ENCODE data around the gene LRP1.

The LRP1 gene

DNA sequence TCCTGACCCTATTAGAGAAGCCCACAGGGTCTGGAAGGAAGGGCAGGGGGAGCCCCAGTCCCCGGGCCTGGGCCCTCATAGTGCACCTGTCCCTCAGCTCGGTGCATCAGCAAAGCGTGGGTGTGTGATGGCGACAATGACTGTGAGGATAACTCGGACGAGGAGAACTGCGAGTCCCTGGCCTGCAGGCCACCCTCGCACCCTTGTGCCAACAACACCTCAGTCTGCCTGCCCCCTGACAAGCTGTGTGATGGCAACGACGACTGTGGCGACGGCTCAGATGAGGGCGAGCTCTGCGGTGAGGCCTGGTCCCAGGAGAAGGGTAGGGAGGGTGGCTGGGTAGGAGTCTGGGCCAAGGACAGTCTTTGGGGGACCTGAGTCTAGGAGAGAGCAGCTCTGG, 45.4 kb downstream of the LRP1 start:
- DNase-seq (ENCODE audit: low read depth in 3 of 3), result no peak

DNA sequence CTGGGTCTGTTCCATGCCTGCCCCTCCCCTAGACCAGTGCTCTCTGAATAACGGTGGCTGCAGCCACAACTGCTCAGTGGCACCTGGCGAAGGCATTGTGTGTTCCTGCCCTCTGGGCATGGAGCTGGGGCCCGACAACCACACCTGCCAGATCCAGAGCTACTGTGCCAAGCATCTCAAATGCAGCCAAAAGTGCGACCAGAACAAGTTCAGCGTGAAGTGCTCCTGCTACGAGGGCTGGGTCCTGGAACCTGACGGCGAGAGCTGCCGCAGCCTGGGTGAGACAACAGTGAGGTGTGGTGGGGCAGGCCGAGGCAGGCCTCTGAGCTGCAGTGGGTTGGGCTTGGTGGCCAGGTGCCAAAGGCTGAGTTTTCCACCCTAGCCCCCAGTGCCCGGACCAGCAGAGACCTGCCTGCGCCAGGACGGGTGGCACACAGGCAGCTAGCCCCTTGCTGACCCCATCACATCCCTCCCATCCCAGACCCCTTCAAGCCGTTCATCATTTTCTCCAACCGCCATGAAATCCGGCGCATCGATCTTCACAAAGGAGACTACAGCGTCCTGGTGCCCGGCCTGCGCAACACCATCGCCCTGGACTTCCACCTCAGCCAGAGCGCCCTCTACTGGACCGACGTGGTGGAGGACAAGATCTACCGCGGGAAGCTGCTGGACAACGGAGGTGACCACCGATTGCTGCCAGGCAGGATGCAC, 47.3 kb downstream of the LRP1 start:
- peak in 2 of 3 experiments; percentile 19 to 56 for DNase-seq (ENCODE audit: low read depth in 3 of 3)

DNA sequence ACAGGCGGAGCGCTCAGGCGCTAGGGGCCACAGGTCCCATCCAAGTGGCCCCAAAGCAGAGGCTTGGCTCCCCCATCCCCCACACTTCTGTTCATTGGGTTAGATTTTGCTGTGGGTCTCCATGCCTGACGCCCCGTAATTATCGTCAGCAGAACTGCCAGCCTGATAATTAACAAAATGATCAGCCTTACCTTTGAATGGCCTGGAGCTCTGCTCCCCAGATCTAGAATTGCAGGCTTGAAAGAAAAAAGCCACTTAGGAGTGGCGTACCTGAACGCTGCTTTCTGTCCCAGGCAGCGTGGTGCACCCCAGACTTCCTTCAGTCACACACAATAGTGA, 47.8 kb downstream of the LRP1 start:
- no peak for DNase-seq (ENCODE audit: low read depth in 3 of 3)

DNA sequence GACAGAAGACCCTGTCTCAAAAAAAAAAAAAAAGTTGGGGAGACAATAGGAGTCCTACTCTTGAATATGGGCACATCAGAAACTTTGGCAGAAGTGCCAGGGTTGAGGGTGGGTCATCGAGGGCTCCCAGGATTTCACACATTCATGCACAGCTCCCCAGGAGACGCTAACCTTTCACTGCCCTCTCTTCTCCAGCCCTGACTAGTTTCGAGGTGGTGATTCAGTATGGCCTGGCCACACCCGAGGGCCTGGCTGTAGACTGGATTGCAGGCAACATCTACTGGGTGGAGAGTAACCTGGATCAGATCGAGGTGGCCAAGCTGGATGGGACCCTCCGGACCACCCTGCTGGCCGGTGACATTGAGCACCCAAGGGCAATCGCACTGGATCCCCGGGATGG, 48.6 kb downstream of the LRP1 start:
- no peak for DNase-seq (ENCODE audit: low read depth in 3 of 3)

DNA sequence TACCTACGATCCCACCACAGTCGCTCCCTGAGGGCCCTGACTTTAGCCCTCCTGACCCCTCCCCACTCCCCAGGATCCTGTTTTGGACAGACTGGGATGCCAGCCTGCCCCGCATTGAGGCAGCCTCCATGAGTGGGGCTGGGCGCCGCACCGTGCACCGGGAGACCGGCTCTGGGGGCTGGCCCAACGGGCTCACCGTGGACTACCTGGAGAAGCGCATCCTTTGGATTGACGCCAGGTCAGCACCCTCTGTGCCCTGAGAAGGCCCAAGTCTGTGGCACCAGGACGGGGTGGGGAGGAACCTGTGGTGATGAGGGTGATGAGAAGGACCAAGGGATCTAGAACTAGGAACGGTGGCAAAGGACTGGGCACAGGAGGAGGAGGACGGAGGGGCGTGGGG, 49.1 kb downstream of the LRP1 start:
- DNase-seq (ENCODE audit: low read depth in 3 of 3), result no peak

DNA sequence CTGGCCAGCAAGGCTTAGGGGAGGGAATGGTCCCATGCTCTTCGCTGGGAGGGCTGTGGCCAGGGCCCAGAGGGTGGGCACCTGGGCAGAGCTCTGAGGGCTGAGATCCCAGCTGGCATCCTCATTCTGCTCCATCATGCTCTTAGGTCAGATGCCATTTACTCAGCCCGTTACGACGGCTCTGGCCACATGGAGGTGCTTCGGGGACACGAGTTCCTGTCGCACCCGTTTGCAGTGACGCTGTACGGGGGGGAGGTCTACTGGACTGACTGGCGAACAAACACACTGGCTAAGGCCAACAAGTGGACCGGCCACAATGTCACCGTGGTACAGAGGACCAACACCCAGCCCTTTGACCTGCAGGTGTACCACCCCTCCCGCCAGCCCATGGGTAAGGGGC, 49.9 kb downstream of the LRP1 start:
- no peak for DNase-seq (ENCODE audit: low read depth in 3 of 3)

DNA sequence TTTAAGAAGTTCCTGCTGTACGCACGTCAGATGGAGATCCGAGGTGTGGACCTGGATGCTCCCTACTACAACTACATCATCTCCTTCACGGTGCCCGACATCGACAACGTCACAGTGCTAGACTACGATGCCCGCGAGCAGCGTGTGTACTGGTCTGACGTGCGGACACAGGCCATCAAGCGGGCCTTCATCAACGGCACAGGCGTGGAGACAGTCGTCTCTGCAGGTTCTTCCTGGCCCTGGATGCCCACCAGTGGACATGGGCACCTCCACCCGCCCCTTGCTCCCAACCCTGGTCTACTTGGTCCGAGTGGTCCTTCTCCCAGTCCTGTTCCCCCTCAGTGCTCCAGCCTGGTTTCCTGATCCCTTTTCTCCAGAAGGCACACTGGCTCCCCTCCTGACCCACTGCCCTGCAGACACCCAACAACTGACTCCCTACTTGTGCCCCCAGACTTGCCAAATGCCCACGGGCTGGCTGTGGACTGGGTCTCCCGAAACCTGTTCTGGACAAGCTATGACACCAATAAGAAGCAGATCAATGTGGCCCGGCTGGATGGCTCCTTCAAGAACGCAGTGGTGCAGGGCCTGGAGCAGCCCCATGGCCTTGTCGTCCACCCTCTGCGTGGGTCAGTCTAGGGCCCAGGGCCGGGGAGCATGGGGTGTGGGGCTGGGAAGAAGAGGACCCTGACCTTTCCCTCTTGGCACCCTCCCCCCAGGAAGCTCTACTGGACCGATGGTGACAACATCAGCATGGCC, 51.2 kb downstream of the LRP1 start:
- DNase-seq (ENCODE audit: low read depth in 3 of 3), result no peak

DNA sequence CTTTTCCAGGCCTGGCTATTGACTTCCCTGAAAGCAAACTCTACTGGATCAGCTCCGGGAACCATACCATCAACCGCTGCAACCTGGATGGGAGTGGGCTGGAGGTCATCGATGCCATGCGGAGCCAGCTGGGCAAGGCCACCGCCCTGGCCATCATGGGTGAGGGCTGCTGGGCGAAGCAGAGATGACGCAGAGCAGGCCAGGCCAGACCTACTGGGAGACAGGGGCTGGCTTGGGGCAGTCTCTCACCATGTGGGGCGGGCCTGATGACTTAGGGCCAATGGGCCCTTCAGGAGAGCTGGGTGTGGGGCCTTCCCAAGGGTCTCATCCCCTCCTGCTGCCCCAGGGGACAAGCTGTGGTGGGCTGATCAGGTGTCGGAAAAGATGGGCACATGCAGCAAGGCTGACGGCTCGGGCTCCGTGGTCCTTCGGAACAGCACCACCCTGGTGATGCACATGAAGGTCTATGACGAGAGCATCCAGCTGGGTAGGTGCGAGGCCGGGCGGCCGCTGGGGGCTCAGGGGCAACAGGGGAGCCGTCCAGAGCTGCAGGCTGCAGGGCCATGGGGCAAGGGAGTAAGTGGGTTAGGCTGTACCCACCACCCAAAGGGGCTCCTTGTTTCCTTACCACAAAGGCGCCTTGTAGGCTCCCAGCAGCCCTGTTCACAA, 52.2 kb downstream of the LRP1 start:
- DNase-seq (ENCODE audit: low read depth in 3 of 3), result no peak

DNA sequence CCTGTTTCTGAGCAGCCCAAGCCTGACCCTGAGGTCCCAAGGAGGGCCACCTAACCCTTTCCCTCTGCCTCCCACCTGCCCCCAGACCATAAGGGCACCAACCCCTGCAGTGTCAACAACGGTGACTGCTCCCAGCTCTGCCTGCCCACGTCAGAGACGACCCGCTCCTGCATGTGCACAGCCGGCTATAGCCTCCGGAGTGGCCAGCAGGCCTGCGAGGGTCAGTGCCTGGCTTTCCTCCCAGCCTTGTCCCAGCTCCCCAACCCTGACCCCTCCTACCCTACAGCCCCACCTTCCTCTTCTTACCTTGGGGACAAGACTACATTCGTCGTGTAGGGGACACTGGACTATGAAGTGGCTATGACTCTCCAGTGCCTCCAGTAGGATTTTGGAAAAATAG, 52.8 kb downstream of the LRP1 start:
- DNase-seq (ENCODE audit: low read depth in 3 of 3), result no peak

DNA sequence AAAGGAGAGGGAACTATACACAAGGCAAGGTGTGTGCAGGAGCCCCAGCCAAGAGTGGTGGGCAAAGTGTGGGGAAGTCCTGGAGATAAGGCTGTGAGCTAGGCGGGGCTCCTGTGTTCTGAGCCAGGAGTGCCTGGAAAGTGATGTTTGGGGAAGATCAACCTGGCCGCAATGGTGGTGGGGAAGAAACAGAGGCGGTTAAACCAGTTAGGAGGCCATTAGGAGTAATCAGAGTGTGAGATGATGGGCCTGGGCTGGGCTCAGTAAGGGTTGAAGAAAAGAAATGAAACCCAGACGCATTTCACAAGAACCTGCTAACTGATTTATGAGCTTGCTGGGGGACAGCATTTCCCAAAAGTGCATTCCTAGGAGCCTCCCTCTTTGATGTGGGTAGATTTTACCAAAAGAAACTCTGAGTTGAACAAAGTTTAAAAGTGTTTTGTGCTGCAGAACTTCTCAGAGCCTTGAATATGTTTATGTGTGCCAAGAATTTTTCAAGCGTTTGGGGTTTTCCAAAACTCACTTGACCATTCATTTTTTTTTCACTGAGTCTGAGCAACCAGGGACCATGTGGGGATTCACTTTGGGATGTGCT, 53.4 kb downstream of the LRP1 start:
- DNase-seq (ENCODE audit: low read depth in 3 of 3), result no peak

DNA sequence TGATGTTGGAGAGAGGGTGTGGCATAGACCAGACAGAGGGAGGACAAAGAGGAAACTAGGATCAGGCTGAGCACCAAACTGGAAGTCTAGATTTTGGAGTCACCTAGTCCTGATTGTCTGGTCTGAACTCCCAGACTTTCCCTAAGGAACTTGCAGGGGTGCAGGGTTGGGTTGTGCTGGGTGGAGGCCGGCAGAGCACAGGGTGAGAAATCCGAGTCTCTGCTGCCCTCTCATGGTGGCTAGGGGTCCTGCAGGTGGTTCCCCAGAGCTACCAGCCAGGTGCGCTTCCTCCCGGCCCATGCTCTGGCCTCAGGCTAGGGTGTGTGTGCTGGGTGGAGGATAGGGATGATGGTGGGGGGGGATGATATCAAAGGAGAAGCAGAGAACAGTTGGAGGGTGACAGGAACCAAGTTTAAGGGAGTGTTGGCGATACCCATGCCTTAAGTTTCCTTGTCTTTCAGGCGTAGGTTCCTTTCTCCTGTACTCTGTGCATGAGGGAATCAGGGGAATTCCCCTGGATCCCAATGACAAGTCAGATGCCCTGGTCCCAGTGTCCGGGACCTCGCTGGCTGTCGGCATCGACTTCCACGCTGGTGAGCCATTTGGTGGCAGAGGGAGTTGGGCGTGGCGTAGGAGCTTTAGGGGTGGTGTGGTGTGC, 54.8 kb downstream of the LRP1 start:
- DNase-seq (ENCODE audit: low read depth in 3 of 3), result peak; percentile 62 to 81 (median 67)

DNA sequence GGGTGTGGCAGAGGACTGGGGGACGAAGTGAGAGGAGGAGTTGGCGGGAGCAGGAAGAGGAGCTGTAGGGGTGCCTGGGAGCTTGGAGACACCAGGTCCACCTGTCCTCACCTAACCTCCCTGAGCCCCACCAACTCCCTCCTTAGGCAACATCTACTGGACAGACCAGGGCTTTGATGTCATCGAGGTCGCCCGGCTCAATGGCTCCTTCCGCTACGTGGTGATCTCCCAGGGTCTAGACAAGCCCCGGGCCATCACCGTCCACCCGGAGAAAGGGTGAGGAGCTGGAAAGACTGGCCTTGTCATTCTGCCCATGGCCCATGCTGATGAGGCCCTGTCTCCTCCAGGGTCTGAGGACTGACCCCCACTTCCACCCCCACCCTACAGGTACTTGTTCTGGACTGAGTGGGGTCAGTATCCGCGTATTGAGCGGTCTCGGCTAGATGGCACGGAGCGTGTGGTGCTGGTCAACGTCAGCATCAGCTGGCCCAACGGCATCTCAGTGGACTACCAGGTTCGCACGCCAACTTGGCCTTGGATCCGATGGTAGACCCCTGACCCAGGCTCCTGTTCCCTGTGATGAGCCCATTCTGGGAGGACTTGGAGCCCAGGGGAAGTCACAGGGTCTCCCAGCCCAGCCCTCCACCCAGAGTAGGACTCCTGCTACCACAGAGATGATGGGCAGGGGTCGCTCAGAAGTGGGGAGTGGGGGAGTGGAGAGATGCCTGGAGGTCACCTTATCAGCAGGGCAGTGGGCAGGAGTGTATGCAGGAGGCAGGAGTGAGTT, 55.8 kb downstream of the LRP1 start:
- no peak for DNase-seq (ENCODE audit: low read depth in 3 of 3)

DNA sequence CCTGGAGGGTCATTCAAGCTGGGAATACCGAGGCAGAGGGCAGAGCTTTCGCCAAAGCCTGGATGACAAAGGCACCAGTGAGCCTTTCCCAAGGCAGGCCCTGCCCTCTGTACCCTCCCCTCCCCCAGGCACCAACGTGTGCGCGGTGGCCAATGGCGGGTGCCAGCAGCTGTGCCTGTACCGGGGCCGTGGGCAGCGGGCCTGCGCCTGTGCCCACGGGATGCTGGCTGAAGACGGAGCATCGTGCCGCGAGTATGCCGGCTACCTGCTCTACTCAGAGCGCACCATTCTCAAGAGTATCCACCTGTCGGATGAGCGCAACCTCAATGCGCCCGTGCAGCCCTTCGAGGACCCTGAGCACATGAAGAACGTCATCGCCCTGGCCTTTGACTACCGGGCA, 57.1 kb downstream of the LRP1 start:
- no peak for DNase-seq (ENCODE audit: low read depth in 3 of 3)

DNA sequence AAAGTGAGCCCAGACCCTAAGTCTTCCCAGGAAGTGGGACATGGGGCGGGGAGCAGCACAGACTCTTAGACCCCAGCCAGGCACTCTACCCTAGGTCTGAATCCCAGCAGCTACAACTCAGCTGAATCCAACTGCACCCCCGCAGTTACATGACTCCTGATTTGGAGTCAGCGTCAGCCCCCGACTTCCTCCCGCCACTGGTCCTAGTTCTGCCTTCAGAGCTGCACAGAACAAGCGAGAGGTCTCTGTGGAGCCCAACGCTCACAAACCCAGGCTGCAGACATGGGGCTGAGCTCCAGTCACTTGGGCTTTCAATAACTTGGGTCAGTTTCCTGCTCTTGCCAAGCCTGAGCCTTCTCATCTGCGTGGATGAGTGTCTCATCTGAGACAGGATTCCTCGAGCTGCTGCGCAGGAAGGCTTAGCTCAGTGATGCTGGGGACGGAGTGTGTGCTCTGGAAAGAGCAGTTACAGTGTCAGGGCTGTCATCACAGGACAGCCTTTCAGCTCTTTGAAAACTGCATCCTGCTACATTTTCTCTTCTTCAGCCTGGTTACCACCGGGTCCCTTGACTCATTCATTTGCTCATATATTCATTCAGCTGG, 57.7 kb downstream of the LRP1 start:
- DNase-seq (ENCODE audit: low read depth in 3 of 3), result no peak

DNA sequence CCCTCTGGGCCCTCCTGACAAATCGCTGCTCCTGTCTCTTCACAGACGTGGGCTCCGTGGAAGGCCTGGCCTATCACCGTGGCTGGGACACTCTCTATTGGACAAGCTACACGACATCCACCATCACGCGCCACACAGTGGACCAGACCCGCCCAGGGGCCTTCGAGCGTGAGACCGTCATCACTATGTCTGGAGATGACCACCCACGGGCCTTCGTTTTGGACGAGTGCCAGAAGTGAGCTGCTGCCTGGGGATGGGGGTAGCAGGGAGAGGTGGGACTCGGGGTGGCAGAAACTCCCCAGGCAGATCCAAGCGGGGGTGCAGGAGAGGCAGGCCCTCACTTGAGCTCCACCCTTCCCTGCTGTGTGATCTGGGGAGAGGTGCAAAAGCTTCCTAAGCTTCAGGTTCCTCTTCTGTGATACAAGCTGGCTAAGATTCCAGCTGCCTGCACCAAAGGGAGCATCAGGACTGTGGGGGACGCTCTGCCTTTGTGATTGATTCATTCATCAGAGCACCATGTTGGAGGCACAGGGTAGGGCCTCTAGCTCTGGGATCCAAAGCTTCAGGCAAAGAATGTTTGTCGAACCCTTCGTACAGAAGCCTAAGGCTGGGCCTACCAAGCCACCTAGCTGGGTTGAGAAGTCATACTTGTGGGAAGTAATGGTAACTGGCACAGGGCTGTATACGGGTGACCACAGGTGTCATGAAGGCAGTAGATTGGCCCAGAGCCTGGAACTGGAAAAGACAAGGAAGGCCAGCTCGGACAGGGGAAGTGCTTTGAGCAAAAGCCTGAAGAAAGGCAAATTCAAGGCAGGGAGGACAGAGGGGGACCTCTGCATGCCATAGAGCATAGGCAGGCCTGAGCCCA, 59.2 kb downstream of the LRP1 start:
- no peak for DNase-seq (ENCODE audit: low read depth in 3 of 3)

DNA sequence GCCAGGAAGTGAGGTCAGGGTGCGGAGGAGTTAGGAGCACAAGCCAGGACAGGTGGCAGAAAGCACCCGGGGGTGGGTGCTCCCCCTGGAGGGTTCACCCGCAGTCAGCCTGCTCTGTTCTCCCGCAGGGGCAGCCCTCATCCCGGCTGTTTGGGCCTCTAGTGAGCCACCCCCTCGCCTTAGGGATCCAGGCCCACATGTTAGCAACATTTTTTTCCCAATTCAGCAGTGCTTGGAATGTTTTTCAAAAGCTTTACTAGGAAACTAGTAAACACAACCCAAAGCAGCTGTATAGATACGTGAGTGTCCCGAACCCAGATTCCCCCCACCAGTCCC, 59.8 kb downstream of the LRP1 start:
- DNase-seq (ENCODE audit: low read depth in 3 of 3), result no peak

DNA sequence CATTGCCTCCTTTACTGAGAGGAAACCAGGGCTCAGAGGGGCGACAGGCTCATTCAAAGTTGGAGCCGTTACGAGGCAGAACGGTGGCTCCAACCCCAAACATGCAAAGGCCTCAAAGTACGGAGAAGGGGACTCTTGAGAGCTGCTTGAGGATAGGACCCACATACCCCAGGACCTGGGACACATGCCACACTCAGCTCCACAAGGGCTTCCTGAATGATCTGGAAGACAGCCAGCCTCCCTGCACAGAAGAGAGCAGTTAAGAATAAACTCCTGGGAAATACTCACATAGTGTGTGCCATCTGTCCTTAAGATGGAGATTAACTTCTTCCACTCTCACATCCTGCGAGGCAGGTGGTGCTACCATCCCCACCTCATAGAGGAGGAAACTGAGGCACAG, 61.8 kb downstream of the LRP1 start:
- DNase-seq (ENCODE audit: low read depth in 3 of 3), result no peak

DNA sequence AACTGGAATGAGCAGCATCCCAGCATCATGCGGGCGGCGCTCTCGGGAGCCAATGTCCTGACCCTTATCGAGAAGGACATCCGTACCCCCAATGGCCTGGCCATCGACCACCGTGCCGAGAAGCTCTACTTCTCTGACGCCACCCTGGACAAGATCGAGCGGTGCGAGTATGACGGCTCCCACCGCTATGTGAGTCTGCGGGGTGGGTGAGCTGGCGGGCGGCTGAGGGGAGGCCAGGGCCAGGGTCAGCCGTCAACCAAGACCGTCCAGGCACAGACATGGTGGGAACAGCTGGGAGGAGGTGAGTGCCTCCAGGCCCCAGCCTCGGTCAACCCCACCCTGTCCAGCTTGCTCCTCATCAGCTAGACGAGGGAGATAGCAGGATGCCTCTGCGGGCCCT, 62.5 kb downstream of the LRP1 start:
- no peak for DNase-seq (ENCODE audit: low read depth in 3 of 3)

DNA sequence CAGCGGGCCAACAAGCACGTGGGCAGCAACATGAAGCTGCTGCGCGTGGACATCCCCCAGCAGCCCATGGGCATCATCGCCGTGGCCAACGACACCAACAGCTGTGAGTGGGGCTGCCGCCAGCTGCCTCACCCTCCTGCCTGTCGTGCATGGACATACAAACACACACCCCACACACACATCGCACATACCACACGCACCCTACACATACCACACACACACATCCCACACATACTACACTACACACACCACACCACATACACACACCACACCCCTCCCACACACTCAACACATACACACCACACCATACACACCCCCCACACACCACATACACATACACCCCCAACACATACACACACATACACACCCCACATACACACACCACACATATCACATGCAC, 63.1 kb downstream of the LRP1 start:
- no peak for DNase-seq (ENCODE audit: low read depth in 3 of 3)

DNA sequence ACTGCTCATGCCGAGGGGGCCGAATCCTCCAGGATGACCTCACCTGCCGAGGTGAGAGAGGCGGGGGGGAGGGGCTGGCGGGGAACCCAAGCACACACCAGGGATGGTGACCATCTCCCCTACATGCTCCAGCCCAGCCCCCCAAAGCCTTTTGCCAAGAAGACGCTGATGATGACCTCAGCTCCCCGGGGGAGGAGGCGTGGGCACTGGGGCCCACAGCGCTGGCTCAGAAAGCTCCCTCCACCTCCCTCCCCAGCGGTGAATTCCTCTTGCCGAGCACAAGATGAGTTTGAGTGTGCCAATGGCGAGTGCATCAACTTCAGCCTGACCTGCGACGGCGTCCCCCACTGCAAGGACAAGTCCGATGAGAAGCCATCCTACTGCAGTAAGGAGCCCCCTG, 64.6 kb downstream of the LRP1 start:
- DNase-seq (ENCODE audit: low read depth in 3 of 3), result no peak
